ENCODE data around the gene KAZN.

Gene KAZN

DNA sequence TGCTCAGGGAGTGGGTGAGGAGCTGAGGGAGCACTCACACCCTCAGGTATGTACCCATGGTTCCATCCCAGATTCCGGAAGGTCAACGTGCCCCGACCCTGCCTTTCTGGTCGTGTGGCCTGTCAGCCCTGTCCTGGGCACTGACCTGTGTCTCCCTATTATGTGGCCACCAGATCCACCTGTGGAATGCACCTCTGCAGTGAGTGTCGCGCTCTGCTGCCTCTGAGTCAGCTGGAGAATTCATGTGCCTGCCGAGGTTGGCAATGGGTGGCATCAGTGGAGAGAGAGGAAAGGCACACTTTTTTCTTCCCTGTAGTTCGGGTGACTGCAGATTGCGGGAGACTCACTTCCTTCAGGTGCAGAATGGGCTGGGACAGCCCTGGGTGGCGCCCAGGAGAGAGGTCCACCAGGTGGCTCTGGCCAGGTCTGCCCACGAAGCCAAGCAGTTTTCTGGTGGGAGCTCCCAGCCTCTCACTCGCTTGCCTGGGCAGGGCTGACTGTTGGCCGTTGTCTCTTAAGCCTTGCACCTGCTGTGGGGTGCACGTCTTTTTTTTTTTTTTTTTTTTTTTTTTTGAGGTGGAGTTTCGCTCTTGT, 378.9 kb downstream of the KAZN start:
- no peak for DNase-seq
- Mint-ChIP-seq H3K27me3 (ENCODE audit: low read depth, poor library complexity) (peaks cover 9% of the 10 kb centered on the region), H3K27ac (no peak overlapping the region), H3K9me3 (peaks cover 11% of the 10 kb centered on the region), H3K4me1 (peaks cover 26% of the 10 kb centered on the region), H3K36me3 (ENCODE audit: low read depth) (peaks cover 21% of the 10 kb centered on the region), H3K4me3 (no peak overlapping the region)
- TF ChIP-seq CTCF (IDR thresholded peaks at IDR 0.05): no peak

- Mint-ChIP-seq H3K4me3 (peak overlapping the region; percentile 28), H3K36me3 (ENCODE audit: low read depth) (no peaks in the 10 kb centered on the region), H3K27ac (peak overlapping the region; percentile 81), H3K4me1 (peaks cover 26% of the 10 kb centered on the region), H3K27me3 (ENCODE audit: low read depth, poor library complexity) (peaks cover 9% of the 10 kb centered on the region), H3K9me3 (no peaks in the 10 kb centered on the region)
- no peak for TF ChIP-seq CTCF (IDR thresholded peaks at IDR 0.05)
- peak; percentile 66 for DNase-seq
Observed at GRCh38 chr1:14980621-14981218, 382.2 kb downstream of the KAZN start.

DNA sequence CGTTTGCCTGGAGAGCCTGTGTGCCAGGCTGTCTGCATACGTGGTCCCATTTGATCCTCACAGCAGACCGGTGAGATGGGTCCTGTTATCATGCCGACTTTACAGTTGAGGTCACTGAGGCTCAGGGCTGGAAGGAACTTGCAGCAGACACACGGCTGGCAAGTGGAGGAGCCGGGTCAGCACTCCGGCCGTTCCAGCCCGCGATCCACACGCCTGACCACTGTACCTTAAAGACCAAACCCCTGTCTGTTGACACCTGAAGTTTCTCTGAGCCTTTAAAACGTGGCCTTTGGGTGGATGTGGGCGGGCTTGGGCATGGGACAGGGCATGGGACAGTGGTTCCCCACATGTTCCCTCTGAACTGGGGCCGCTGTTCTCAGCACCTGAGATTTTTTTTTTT, 383.5 kb downstream of the KAZN start:
- Mint-ChIP-seq H3K4me3 (no peak overlapping the region), H3K4me1 (peaks cover 26% of the 10 kb centered on the region), H3K9me3 (no peaks in the 10 kb centered on the region), H3K27ac (no peak overlapping the region), H3K36me3 (ENCODE audit: low read depth) (no peaks in the 10 kb centered on the region), H3K27me3 (ENCODE audit: low read depth, poor library complexity) (peaks cover 7% of the 10 kb centered on the region)
- DNase-seq: no peak
- no peak for TF ChIP-seq CTCF (IDR thresholded peaks at IDR 0.05)

DNA sequence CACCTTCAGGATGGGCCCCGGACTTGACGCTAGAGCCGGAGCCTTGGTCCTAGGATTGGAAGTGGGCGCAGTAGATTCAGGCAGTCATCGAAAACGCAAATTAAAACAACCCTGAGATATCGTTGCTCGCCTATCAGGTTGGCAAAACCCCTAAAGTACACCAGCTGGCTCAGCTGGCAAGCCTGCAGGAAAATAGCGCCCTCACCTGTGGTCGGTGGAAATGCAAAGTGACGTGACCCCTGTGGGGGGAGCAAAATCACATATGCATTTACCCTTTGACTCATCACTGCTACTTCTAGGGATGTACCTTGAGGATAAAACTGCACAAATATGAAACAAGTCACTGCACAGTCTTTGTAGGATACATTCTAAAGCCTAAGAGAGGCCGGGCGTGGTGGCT, 384.8 kb downstream of the KAZN start:
- Mint-ChIP-seq H3K27me3 (ENCODE audit: low read depth, poor library complexity) (peaks cover 2% of the 10 kb centered on the region), H3K9me3 (no peaks in the 10 kb centered on the region), H3K4me1 (peaks cover 32% of the 10 kb centered on the region), H3K27ac (no peak overlapping the region), H3K36me3 (ENCODE audit: low read depth) (no peaks in the 10 kb centered on the region), H3K4me3 (no peak overlapping the region)
- no peak for TF ChIP-seq CTCF (IDR thresholded peaks at IDR 0.05)
- DNase-seq: no peak

GRCh38 chr1:14986168-14986567, 387.7 kb downstream of the KAZN start:
- peaks cover 2% of the 10 kb centered on the region for H3K27me3 Mint-ChIP-seq (ENCODE audit: low read depth, poor library complexity)
- no peak overlapping the region for H3K4me3 Mint-ChIP-seq
- TF ChIP-seq CTCF (IDR thresholded peaks at IDR 0.05): no peak
- no peak for DNase-seq
- no peaks in the 10 kb centered on the region for H3K36me3 Mint-ChIP-seq (ENCODE audit: low read depth)
- no peak overlapping the region for H3K27ac Mint-ChIP-seq
- H3K4me1 Mint-ChIP-seq: peaks cover 20% of the 10 kb centered on the region
- no peaks in the 10 kb centered on the region for H3K9me3 Mint-ChIP-seq

Data from nephron progenitor cell (in vitro differentiated cells).